GM12872 (cell line): ENCODE data around the gene DENND10.

Source experiments
- CTCF ChIP-seq: IDR thresholded peaks from 3 replicates; pipeline ENCODE4 v1.5.1; 2011; ENCODE audit warnings: low read depth, mild to moderate bottlenecking, low read length, moderate library complexity; ENCODE audit not compliant: insufficient read depth

Gene DENND10

GRCh38 chr10:119116326-119116951 is 12.5 kb downstream of the DENND10 start:
- no peak for TF ChIP-seq CTCF

- no peak for TF ChIP-seq CTCF
Observed at GRCh38 chr10:119118231-119118630, 14.3 kb downstream of the DENND10 start.

GRCh38 chr10:119119400-119119799 is 15.5 kb downstream of the DENND10 start:
- no peak for TF ChIP-seq CTCF

- no peak for TF ChIP-seq CTCF
Observed at GRCh38 chr10:119120413-119120867, 16.5 kb downstream of the DENND10 start.

GRCh38 chr10:119120875-119121274 is 17.0 kb downstream of the DENND10 start:
- no peak for TF ChIP-seq CTCF

- TF ChIP-seq CTCF: no peak
Observed at GRCh38 chr10:119125942-119126341, 22.0 kb downstream of the DENND10 start.

GRCh38 chr10:119129721-119130120 is 25.8 kb downstream of the DENND10 start:
- TF ChIP-seq CTCF: no peak
